GM21526 (cell line): ENCODE results near the gene NEURL4.
A peak's percentile ranks its signal among the peaks of the same experiment; 100 is the strongest.
"Not testable (repeated sequence)": the region's sequence is repeated elsewhere in the genome, so short reads cannot be mapped to it uniquely, and the experiment has no call there.

ENCODE experiments used
- ATAC-seq: cut with Tn5 transposase; IDR thresholded peaks from one replicate; pipeline ENCODE4 v1.9.1; 2021; ENCODE audit warnings: moderate library complexity; ENCODE audit not compliant: unreplicated experiment, low FRiP score

NEURL4 gene

DNA sequence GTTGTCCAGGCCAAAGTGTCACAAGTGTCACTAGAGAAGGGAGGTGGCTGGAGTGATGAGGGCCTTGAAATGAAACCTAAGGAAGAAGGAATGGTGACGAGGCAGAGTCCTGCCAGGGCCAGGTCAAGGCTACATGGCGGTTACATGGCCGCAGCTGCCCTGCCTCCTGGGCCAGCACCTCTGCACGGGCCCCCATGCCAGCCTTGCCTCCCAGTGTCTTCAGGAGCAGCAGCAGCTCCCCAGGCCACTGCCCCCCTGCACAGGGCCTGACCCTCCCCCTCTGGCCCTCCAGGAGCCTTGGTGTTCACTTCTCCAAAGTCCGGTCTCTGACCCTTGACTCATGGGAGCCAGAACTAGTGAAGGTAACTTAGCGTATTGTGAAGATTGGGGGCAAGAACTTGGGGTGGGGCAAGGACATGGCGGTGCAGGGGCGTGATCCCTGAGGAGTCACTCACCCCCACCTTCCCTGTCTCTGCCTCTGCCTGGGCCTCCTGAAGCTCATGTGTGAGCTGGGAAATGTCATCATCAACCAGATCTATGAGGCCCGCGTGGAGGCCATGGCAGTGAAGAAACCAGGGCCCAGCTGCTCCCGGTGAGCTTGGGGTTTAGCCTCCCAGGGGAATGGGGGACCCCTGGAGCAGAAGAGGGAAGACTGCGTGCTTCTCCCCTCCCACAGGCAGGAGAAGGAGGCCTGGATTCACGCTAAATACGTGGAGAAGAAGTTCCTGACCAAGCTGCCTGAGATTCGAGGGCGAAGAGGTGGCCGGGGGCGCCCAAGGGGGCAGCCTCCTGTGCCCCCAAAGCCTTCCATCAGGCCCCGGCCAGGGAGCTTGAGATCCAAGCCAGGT lies 18.7 kb upstream of the NEURL4 start:
- no peak for ATAC-seq

- no peak for ATAC-seq
Measured at GRCh38 chr17:7346761-7347614, 17.9 kb upstream of the NEURL4 start.

GRCh38 chr17:7343250-7343649 lies 14.1 kb upstream of the NEURL4 start:
- ATAC-seq, result no peak

DNA sequence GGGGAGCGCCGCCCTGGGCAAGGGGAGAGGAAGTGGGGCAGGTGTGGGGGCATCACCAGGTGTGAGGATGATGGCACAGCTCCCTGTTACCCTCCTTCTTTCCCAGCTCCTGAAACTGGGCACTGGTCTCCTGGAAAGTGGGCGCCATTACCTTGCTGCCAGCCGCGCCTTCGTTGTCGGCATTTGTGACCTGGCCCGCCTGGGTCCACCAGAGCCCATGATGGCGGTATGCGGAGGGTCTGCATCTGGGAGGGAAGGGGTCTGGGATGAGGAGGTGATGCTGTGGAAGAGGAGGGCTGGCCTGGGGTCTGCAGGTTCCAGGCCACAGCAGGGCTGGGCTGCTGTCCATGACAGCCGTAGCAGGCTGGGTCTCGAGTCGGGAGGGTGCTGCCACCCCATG lies 12.7 kb upstream of the NEURL4 start:
- ATAC-seq, result no peak

DNA sequence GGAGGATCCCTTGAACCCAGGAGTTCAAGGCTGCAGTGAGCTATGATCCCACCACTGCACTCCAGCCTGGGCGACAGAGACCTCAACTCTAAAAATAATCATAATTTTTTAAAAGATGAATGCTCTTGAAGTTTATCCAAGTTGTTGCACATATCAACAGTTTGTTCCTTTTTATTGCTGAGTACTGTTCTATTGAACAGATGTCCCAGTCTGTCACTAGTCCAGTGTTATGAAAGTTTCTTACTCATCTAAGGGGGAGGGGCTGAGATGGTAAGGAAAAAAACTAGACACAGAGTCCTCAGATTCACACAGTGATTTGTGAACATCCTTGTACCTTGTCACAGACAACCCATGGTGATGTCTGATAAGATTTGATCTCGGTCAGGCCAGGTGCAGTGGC lies 11.0 kb upstream of the NEURL4 start:
- ATAC-seq, result no peak

- not testable (repeated sequence) for ATAC-seq
Measured at GRCh38 chr17:7337600-7337999, 8.5 kb upstream of the NEURL4 start.

DNA sequence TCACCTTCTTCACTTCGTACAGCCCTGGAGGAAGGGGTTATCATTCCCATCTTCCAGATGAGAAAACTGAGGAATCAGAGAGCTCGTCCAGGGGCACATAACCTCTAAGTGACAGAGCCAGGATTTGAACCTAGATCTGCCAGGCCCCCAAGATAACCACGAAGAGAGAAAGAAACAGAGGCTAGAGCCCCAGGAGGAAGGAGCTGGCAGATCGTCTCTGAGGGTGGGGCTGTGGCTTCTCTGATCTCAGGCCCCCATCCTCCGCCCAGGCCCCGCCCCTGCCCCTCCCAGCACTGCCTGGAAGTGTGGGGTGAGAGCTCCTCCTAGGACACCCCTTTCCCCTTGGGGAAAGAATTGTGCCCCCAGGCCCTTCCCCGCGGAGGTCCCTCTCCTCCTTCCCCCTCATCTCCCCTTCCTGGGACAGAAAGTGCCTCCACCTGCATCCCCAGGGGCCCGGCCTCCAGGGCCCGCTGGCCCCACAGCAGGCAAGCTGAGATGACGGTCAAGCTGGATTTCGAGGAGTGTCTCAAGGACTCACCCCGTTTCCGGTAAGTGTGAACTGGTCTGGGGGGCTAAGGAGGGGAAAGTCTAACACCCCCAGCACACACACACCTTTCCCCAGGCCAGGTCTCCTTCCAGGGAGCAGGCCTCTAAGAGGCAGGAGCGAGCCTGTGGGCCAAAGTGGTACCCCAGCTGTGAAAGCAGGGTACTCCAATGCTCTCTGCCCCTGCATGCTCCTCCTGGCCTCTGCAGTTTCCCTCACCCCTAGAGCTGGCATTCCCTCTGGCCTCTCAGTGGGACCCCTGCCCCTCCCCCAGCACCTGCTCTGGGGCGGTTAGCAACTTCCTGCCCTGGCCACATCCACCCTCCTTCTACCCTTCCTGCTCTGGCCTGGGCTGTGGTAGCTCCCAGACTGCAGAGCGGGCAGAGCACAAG lies 7.4 kb upstream of the NEURL4 start, which contains the start of gene ACAP1:
TSS of gene ACAP1 (plus strand) at position 290 of the 936 bp plus-strand sequence. CDS start at position 496, 206 bp downstream.
- ATAC-seq, result peak; percentile 49

DNA sequence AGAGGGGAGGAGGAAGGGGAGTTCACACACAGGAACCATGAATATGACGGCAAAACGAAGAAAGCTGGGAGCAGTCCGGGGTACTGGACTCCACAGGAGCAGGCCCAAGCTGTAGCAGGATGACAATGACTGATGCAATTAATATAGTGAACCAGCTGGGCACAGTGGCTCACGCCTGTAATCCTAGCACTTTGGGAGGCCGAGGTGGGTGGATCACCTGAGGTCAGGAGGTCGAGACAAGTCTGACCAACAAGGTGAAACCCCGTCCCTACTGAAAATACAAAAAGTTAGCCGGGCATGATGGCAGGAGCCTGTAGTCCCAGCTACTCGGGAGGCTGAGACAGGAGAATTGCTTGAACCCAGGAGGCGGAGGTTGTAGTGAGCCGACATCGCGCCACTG lies 6.6 kb upstream of the NEURL4 start:
- not testable (repeated sequence) for ATAC-seq

DNA sequence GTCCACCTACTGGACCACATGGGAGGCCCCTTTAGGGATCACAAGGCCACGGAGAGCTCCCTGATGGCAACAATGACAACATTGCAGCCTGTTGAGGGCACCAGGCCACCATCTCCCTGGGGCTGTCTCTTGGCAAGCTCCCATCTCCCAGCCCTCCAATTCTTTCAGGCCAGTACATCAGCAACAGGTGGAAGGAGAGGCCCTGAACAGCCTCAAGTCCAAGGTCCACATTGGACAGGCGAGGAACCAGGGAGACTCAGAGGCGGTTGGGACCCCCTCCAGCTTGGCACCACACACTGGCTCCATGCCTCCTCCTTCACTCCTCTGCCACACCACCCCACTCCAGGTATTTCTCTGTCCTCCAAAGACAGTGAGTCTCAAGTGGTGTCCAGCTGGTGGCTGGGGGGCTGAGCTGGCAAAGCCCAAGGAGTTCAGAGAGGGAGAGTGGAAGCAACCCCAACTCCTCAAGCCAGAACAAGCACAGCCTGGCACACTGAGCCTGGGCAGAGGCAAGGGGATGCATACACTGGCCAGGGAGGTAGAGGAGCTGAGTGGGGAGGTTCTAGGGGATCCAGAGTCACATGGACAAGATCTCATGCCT lies 5.9 kb upstream of the NEURL4 start:
- no peak for ATAC-seq

DNA sequence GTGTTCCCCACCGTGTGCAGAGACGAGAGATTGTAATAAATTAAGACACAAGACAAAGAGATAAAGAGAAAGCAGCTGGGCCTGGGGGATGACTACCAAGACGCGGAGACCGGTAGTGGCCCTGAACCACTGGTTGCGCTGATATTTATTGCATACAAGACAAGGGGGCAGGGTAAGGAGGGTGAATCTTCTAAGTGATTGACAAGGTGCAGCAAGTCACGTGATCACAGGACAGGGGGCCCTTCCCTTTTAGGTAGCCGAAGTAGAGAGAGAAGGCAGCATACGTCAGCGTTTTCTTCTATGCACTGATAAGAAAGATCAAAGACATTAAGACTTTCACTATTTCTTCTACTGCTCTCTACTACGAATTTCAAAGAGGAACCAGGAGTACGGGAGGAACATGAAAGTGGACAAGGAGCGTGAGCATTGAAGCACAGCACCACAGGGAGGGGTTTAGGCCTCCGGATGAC lies 3.5 kb upstream of the NEURL4 start:
- not testable (repeated sequence) for ATAC-seq

- ATAC-seq, result no peak
Measured at GRCh38 chr17:7332111-7332510, 3.0 kb upstream of the NEURL4 start.

DNA sequence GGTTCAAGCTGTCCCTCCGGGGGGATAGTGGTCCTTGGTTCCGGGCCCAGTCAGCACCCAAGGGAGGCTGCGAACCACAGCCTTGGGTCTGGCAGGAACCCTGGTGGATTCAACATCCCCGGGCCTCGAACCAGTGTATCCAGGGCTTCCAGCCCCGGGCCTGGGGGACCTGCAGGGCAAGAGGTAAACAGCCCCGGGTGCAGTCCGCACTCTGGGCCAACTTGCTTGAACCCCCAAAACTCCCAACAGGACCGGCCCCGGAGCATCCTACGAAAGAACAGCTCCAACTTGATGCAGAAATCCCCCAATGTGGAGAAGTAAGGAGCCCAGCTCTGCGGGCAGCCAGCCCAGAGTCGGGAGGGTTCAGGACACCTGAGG lies 1.5 kb upstream of the NEURL4 start:
- peak; percentile 0 for ATAC-seq

DNA sequence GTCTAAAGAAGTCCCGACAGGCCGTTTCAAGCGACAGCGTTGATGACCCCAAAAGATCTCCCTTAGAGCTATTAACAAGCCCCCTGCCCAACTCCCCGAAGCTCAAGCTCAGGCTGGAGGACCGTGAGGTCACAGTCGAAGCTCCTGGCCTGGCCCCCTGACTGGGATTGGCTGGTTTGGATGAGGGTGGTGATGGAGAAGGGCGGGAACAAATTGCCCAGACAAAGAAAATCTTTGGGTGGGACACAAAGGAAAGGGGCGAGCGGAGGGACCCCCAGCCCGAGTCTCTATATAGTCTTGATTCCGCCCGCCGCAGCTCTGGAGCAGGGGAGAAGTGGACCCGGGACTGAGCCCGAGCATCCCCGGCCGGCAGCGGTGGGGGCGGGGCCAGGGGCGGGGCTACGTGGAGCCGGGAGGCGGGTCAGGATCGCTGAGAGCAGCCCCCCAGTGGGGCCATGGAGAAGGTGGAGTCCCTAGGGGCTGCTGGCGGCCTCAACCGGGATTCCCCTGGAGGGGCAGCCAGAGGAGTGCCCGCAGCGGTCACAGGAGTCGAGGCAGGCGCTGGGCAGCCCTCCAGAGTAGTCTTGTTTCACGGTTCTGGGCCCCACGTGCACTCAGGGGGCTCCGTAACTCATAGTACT lies 982 bp upstream of the NEURL4 start:
- ATAC-seq, result peak; percentile 31

DNA sequence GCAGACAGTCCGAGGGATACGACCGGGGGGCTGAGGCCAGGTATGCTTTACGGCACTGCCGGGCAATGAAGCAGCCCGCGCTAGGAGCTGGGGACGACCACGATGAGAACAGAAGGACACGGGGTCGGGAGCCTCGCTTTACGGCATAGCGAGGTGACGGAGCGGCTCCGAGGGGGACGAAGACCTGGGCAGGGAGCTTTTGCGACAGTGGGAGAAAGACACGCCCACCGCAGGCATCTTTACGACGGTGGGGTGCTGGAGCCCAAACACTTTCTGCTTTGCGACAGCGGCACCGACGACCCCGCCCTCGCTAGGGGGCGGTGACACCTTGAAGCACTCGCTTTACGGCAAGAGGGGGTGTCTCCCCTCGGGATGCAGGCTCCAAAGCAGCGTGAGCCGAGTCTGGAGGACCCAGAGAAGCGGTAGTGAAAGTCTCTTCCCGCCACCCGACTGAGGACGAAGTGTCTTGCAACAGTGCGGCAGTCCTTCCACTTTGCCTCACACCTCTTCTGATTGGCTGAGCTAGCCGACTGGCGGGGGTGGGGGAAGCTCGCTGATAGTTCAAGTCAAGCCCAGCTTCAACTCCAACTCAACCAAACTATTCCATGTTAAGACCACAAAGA lies 350 bp upstream of the NEURL4 start:
- ATAC-seq, result peak; percentile 46

GRCh38 chr17:7328009-7328408 lies 1.1 kb downstream of the NEURL4 start:
- no peak for ATAC-seq

- no peak for ATAC-seq
Measured at GRCh38 chr17:7327501-7327900, 1.6 kb downstream of the NEURL4 start.

- no peak for ATAC-seq
Measured at GRCh38 chr17:7327056-7327455, 2.1 kb downstream of the NEURL4 start.

- no peak for ATAC-seq
Measured at GRCh38 chr17:7326186-7326585, 2.9 kb downstream of the NEURL4 start.

DNA sequence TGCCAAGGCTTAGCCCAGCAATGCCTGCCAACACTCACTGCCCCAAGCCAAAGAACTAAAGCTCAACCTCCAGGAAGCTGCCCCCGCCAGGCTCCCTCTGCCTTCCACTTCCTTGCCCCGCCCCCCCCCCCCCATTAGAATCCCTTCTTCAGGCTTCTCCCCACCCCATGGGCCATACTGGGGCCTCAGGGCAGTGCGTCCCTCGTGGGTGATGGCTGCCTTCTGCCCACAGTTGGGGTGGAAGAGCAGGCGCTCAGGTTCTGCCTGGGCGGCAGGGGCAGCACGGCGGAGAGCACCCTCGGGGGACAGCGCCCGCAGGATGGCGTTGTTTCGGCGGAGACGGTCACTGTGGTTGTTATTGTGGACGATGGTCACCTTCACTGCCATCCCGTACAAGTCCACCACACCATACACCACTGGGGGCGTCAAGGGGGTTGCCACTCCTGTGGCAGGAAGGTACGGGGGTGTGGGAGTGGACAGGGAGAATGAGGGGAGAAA lies 4.1 kb downstream of the NEURL4 start:
- ATAC-seq, result no peak
